Activated CD4-positive, alpha-beta T cell treated with anti-CD3 and anti-CD28 coated beads for 4 hours (primary cell): ENCODE measurements around the gene ULK3.
A peak's percentile ranks its signal among the peaks of the same experiment; 100 is the strongest.

ENCODE experiments used
- DNase-seq, 2 donors: peaks; one replicate each; pipeline ENCODE4 v3.0.0-alpha.2; 2020

The ULK3 gene

GRCh38 chr15:74867466-74868038 lies 24.6 kb upstream of the ULK3 start:
- no peak for DNase-seq

GRCh38 chr15:74866090-74866489 lies 23.1 kb upstream of the ULK3 start:
- no peak for DNase-seq

GRCh38 chr15:74865316-74865715 lies 22.4 kb upstream of the ULK3 start:
- DNase-seq, result no peak

GRCh38 chr15:74864296-74864695 lies 21.3 kb upstream of the ULK3 start:
- no peak for DNase-seq

GRCh38 chr15:74863239-74864056 lies 20.5 kb upstream of the ULK3 start:
- no peak for DNase-seq

- no peak for DNase-seq
Observed at GRCh38 chr15:74858369-74858740, 15.4 kb upstream of the ULK3 start.

- DNase-seq, result no peak
Observed at GRCh38 chr15:74857671-74858368, 14.9 kb upstream of the ULK3 start.

GRCh38 chr15:74857082-74857655 lies 14.2 kb upstream of the ULK3 start:
- no peak for DNase-seq

- no peak for DNase-seq
Observed at GRCh38 chr15:74856537-74856936, 13.6 kb upstream of the ULK3 start.

GRCh38 chr15:74855857-74856256 lies 12.9 kb upstream of the ULK3 start:
- DNase-seq, result no peak

- no peak for DNase-seq
Observed at GRCh38 chr15:74854453-74855022, 11.6 kb upstream of the ULK3 start.

- DNase-seq, result no peak
Observed at GRCh38 chr15:74851960-74852359, 9.0 kb upstream of the ULK3 start.

GRCh38 chr15:74850393-74850792 lies 7.4 kb upstream of the ULK3 start:
- DNase-seq, result no peak

GRCh38 chr15:74847432-74847831 lies 4.5 kb upstream of the ULK3 start:
- no peak for DNase-seq

- DNase-seq, result no peak
Observed at GRCh38 chr15:74845581-74845980, 2.6 kb upstream of the ULK3 start.

- DNase-seq, result peak; percentile 53 to 61
Observed at GRCh38 chr15:74845208-74845568, 2.2 kb upstream of the ULK3 start.

- DNase-seq, result peak in 1 of 2 donors; percentile 22
Observed at GRCh38 chr15:74844319-74845207, 1.6 kb upstream of the ULK3 start.

- DNase-seq, result no peak
Observed at GRCh38 chr15:74843891-74844299, 939 bp upstream of the ULK3 start.

- DNase-seq, result no peak
Observed at GRCh38 chr15:74843445-74843828, 481 bp upstream of the ULK3 start.

- no peak for DNase-seq
Observed at GRCh38 chr15:74841891-74842373, 1.0 kb downstream of the ULK3 start.

GRCh38 chr15:74840851-74841775 lies 1.8 kb downstream of the ULK3 start:
- no peak for DNase-seq
